Measurements from ENCODE around the gene EXOC1.

The EXOC1 gene

DNA sequence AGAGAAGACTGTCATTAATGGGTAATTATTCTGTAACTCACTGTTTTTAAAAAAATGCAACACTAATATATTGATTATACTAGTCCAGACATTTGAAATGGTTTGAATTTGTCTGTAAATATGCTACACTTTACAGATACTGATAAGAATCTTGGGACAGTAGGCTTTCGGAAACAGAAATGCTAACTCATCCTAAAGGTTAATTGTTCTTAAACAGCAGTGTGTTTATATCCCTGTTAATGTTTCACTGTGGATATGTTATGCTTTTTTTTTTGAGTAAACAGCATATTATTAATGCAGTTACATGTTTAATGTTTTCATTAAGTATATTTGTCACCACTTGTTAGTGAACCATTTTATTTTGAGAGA, 31.4 kb downstream of the EXOC1 start:
- Histone ChIP-seq H3K27me3 (ENCODE audit: control insufficient read depth, insufficient read depth, low read length) (no peaks in the 10 kb centered on the region), H3K9ac (ENCODE audit: low read length) (no peak overlapping the region), H3K4me3 (ENCODE audit: low read length) (no peak overlapping the region), H3K4me1 (ENCODE audit: control insufficient read depth, insufficient read depth, low read length) (no peaks in the 10 kb centered on the region), H3K27ac (ENCODE audit: low read depth, low read length) (no peak overlapping the region), H3K36me3 (ENCODE audit: control insufficient read depth, insufficient read depth, low read length) (peaks cover 6% of the 10 kb centered on the region)

DNA sequence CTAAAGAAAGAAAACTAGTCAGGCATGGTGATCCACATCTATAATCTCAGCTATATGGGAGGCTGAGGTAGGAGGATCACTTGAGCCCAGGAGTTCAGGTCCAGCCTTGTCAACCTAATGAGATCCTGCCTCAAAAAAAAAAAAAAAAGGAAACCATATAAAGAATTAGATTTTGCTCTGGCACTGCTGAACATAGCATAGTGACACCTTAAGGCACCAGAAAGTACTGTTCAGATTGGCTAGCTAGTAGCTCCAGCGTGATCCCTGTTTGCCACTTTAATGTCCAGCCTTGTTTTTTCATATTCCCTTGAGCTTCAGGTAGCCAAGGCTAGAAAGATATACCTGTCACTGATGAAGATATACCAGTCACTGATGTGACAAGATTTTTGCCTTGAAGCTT, 34.1 kb downstream of the EXOC1 start:
- Histone ChIP-seq H3K4me3 (ENCODE audit: low read length) (no peak overlapping the region), H3K27me3 (ENCODE audit: control insufficient read depth, insufficient read depth, low read length) (no peaks in the 10 kb centered on the region), H3K4me1 (ENCODE audit: control insufficient read depth, insufficient read depth, low read length) (no peaks in the 10 kb centered on the region), H3K27ac (ENCODE audit: low read depth, low read length) (no peak overlapping the region), H3K9ac (ENCODE audit: low read length) (no peak overlapping the region), H3K36me3 (ENCODE audit: control insufficient read depth, insufficient read depth, low read length) (peaks cover 6% of the 10 kb centered on the region)

DNA sequence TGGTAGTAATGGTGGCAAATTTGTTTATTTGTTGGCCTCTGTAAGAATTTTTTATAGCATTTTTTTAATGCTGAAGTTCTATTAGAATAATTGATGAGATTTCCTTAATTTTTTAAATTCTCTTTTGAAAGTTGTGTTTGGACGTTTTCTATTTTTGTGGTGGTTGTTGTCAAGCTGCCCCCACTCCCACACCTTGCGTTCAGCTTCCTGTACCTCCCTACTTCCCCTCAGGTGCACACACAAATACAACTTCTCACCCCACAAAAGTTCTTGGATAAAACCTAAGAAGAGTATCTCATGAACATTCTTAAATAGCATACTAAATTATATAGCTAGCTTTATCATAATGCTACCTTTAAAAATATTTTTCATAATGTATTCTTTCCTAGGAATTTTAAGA, 38.7 kb downstream of the EXOC1 start:
- no peak overlapping the region for H3K9ac ChIP-seq (ENCODE audit: low read length)
- no peak overlapping the region for H3K4me3 ChIP-seq (ENCODE audit: low read length)
- H3K27ac ChIP-seq (ENCODE audit: low read depth, low read length), result no peak overlapping the region
- no peaks in the 10 kb centered on the region for H3K27me3 ChIP-seq (ENCODE audit: control insufficient read depth, insufficient read depth, low read length)
- H3K36me3 ChIP-seq (ENCODE audit: control insufficient read depth, insufficient read depth, low read length), result peaks cover 5% of the 10 kb centered on the region
- H3K4me1 ChIP-seq (ENCODE audit: control insufficient read depth, insufficient read depth, low read length), result no peaks in the 10 kb centered on the region

DNA sequence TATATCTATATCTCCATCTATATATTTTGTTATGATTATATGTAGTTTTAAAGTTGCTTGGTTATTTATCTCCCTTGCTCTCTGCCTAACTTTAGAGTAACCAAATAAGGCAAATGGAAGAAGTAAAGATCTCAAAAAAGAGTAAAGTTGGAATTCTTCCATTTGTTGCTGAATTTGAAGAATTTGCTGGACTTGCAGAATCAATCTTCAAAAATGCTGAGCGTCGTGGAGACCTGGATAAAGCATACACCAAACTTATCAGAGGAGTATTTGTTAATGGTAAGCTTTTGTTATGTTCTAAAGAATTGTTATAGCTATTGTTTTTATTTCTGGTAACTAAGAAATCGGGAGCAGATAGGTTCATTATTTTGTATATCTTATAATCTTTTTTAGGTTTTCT, 43.2 kb downstream of the EXOC1 start:
- H3K36me3 ChIP-seq (ENCODE audit: control insufficient read depth, insufficient read depth, low read length), result peaks cover 9% of the 10 kb centered on the region
- H3K9ac ChIP-seq (ENCODE audit: low read length), result no peak overlapping the region

DNA sequence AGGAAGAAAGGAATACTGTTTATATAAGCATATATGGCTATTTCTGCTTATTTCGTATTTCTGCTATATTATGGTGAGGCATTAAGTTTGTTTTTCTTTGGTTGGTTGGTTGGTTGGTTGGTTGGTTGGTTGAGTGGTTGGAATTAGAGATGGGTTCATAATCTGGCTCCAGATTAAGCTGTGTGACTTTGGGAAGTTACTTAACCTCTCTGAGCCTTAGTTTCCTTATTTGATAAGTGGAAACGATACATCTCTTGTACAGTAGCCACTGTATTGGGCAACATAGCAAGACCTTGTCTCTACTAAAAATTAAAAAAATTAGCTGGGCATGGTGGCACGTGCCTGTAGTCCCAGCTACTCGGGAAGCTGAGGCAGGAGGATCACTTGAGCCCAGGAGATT, 49.2 kb downstream of the EXOC1 start:
- Histone ChIP-seq H3K36me3 (ENCODE audit: control insufficient read depth, insufficient read depth, low read length) (peaks cover 5% of the 10 kb centered on the region), H3K4me3 (ENCODE audit: low read length) (no peak overlapping the region), H3K4me1 (ENCODE audit: control insufficient read depth, insufficient read depth, low read length) (no peaks in the 10 kb centered on the region), H3K27ac (ENCODE audit: low read depth, low read length) (no peak overlapping the region), H3K27me3 (ENCODE audit: control insufficient read depth, insufficient read depth, low read length) (no peaks in the 10 kb centered on the region), H3K9ac (ENCODE audit: low read length) (no peak overlapping the region)

More for the DNA sequence above, 43.2 kb downstream of the EXOC1 start:
- no peaks in the 10 kb centered on the region for H3K4me1 ChIP-seq (ENCODE audit: control insufficient read depth, insufficient read depth, low read length)
- no peak overlapping the region for H3K4me3 ChIP-seq (ENCODE audit: low read length)
- no peaks in the 10 kb centered on the region for H3K27me3 ChIP-seq (ENCODE audit: control insufficient read depth, insufficient read depth, low read length)
- H3K27ac ChIP-seq (ENCODE audit: low read depth, low read length), result no peak overlapping the region

DNA sequence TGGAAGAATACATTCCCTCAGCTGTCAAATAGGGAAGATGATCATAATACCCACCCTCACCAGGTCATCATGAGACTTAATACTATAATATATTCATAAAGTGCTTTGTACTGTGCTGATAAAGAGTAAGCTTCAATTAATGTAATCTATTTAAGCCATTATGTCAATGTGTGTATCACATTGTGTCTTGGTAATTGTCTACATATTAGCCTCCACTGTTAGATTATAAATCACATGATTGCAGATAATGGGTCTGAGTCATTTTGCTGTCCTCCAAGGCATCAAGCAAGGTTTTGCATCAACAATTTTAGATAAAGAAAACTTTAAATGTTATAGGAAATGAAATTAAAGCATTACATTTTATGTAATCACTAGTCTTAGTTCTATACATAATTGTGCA, 50.1 kb downstream of the EXOC1 start:
- H3K4me1 ChIP-seq (ENCODE audit: control insufficient read depth, insufficient read depth, low read length), result no peaks in the 10 kb centered on the region
- no peak overlapping the region for H3K27ac ChIP-seq (ENCODE audit: low read depth, low read length)
- H3K36me3 ChIP-seq (ENCODE audit: control insufficient read depth, insufficient read depth, low read length), result peaks cover 5% of the 10 kb centered on the region
- H3K27me3 ChIP-seq (ENCODE audit: control insufficient read depth, insufficient read depth, low read length), result no peaks in the 10 kb centered on the region
- no peak overlapping the region for H3K4me3 ChIP-seq (ENCODE audit: low read length)
- no peak overlapping the region for H3K9ac ChIP-seq (ENCODE audit: low read length)

DNA sequence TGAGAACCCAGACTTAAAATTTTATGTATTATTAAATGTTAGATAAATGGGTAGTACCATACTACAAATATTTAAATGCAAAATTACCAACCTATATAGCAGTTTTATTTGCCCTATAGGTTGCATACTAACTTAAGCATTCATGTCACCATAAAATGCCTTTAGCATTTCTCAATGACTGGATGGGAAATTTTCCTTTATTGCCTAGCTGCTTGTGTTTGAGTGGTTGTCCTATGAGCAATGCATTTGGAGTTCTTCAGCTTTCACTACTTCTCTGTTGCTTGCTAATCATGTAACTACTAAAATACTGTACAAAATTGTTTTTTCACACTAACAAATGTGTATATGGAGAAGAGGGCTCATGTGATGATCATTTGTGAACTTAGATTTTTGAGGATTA, 51.1 kb downstream of the EXOC1 start:
- Histone ChIP-seq H3K4me1 (ENCODE audit: control insufficient read depth, insufficient read depth, low read length) (no peaks in the 10 kb centered on the region), H3K9ac (ENCODE audit: low read length) (no peak overlapping the region), H3K27ac (ENCODE audit: low read depth, low read length) (no peak overlapping the region), H3K4me3 (ENCODE audit: low read length) (no peak overlapping the region), H3K36me3 (ENCODE audit: control insufficient read depth, insufficient read depth, low read length) (peaks cover 5% of the 10 kb centered on the region), H3K27me3 (ENCODE audit: control insufficient read depth, insufficient read depth, low read length) (no peaks in the 10 kb centered on the region)

DNA sequence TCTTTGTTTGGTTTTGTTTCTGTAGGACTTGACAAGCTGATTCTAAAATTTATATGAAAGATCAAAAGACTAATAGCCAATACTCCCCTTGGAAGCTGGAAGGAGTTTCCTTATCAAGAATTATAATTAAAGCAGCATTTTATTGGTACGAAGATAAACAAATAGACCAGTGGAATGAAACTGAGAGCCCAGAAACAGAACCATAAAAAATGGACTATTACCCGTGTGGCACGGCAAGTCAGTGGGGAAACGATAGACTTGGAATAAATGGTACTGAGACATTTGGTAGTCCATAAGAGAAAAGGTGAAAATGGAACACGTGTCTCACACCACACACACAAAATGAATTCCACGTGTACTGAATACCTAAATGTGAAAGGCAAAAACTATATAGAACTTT, 52.9 kb downstream of the EXOC1 start:
- Histone ChIP-seq H3K36me3 (ENCODE audit: control insufficient read depth, insufficient read depth, low read length) (no peaks in the 10 kb centered on the region), H3K4me3 (ENCODE audit: low read length) (no peak overlapping the region), H3K27ac (ENCODE audit: low read depth, low read length) (no peak overlapping the region), H3K4me1 (ENCODE audit: control insufficient read depth, insufficient read depth, low read length) (no peaks in the 10 kb centered on the region), H3K27me3 (ENCODE audit: control insufficient read depth, insufficient read depth, low read length) (no peaks in the 10 kb centered on the region), H3K9ac (ENCODE audit: low read length) (no peak overlapping the region)

DNA sequence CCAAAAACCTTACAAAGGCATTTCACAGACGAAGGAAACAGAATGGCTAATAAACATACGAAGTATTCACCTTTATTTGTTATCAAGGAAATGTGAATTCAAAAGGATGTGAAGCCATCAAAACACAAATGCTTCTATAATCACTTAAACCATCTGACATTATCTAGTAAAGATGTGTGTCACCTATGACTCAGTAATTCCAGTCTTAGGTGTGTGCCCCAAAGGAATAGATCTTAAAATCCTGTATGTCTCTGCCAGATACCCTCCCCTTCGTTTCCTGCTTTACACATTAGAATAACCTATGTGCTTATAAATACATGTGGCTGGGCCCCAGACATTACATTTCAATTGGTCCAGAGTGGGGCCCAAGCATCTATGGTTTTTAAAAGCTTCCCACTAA, 53.5 kb downstream of the EXOC1 start:
- H3K27me3 ChIP-seq (ENCODE audit: control insufficient read depth, insufficient read depth, low read length), result no peaks in the 10 kb centered on the region
- H3K36me3 ChIP-seq (ENCODE audit: control insufficient read depth, insufficient read depth, low read length), result no peaks in the 10 kb centered on the region
- H3K27ac ChIP-seq (ENCODE audit: low read depth, low read length), result no peak overlapping the region
- H3K4me1 ChIP-seq (ENCODE audit: control insufficient read depth, insufficient read depth, low read length), result no peaks in the 10 kb centered on the region
- H3K9ac ChIP-seq (ENCODE audit: low read length), result no peak overlapping the region
- H3K4me3 ChIP-seq (ENCODE audit: low read length), result no peak overlapping the region

DNA sequence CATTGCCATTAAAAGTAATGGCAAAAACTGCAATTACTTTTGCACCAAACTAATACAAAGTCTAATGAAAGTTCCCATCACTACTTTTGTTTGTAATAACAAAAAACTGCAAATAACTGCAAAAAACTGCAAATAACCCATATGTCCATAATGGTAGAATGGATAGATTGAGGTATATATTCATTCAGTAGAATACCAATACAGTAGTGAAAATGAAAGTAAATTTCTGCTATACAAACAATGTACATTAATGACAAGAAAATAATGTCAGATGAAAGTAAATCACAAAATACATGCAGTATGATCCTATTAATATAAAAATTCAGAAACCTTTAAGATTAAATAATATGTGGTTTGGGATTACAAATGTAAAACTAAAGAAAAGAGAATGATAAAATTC, 54.0 kb downstream of the EXOC1 start:
- Histone ChIP-seq H3K27ac (ENCODE audit: low read depth, low read length) (no peak overlapping the region), H3K4me3 (ENCODE audit: low read length) (no peak overlapping the region), H3K36me3 (ENCODE audit: control insufficient read depth, insufficient read depth, low read length) (no peaks in the 10 kb centered on the region), H3K27me3 (ENCODE audit: control insufficient read depth, insufficient read depth, low read length) (no peaks in the 10 kb centered on the region), H3K9ac (ENCODE audit: low read length) (no peak overlapping the region), H3K4me1 (ENCODE audit: control insufficient read depth, insufficient read depth, low read length) (no peaks in the 10 kb centered on the region)

DNA sequence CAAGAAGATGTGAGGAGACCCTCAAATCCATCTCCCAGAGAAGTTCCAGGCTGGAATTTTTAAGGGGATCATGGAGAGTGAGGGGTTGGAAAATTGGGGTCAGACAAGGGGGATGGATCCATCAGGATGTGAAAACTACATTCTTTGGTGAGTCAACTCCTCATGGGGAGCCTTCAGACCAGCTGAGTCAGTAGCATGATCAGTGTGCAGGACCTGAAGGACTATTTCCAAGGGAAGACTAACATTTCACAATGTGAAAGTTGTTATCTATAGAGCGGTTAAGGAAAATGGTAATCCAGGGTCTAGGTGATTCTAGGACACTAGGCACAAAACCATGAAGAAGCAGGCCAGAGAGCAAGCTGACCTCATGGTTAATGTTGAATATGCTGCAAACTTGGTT, 56.7 kb downstream of the EXOC1 start:
- Histone ChIP-seq H3K9ac (ENCODE audit: low read length) (no peak overlapping the region), H3K27me3 (ENCODE audit: control insufficient read depth, insufficient read depth, low read length) (no peaks in the 10 kb centered on the region), H3K4me1 (ENCODE audit: control insufficient read depth, insufficient read depth, low read length) (no peaks in the 10 kb centered on the region), H3K36me3 (ENCODE audit: control insufficient read depth, insufficient read depth, low read length) (no peaks in the 10 kb centered on the region), H3K4me3 (ENCODE audit: low read length) (no peak overlapping the region), H3K27ac (ENCODE audit: low read depth, low read length) (no peak overlapping the region)

DNA sequence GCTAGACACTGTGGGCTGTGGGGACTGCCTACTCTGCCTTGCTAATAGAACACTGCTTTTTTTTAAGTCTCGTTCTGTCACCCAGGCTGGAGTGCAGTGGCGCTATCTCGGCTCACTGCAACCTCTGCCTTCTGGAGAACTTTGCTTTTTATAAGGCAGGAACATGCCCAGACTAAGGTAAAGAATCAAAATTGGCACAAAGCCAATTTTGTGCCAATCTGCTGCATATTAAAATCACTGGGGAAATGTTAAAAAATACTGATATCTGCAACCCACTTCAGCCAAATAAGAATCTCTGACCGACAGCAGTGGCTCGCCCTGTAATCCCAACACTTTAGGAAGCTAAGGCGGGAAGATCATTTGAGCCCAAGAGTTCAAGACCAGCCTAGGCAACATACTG, 58.8 kb downstream of the EXOC1 start:
- H3K9ac ChIP-seq (ENCODE audit: low read length), result no peak overlapping the region
- no peak overlapping the region for H3K4me3 ChIP-seq (ENCODE audit: low read length)
- no peaks in the 10 kb centered on the region for H3K4me1 ChIP-seq (ENCODE audit: control insufficient read depth, insufficient read depth, low read length)

DNA sequence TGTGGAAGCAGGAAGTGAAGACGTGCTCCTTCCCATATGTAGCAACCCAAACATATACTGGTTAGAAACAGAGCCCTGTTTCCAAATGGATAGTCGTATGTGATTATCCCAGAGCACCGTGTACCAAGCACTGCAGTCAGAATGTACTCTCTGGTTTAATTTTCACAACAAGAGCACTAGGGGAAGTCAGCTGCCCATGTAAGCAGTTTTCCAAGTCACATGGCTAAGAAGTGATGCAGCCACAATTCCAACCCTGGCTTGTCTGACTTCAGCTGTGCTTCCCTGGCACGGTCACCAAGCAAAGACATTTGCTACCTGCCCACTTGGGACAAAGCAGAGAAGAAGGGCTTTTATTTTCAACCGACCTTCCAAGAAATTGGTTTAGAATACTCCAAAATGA, 67.1 kb downstream of the EXOC1 start:
- Histone ChIP-seq H3K36me3 (ENCODE audit: control insufficient read depth, insufficient read depth, low read length) (no peaks in the 10 kb centered on the region), H3K9ac (ENCODE audit: low read length) (no peak overlapping the region), H3K4me1 (ENCODE audit: control insufficient read depth, insufficient read depth, low read length) (no peaks in the 10 kb centered on the region), H3K27me3 (ENCODE audit: control insufficient read depth, insufficient read depth, low read length) (no peaks in the 10 kb centered on the region), H3K27ac (ENCODE audit: low read depth, low read length) (no peak overlapping the region), H3K4me3 (ENCODE audit: low read length) (no peak overlapping the region)

More for the DNA sequence above, 58.8 kb downstream of the EXOC1 start:
- Histone ChIP-seq H3K27me3 (ENCODE audit: control insufficient read depth, insufficient read depth, low read length) (no peaks in the 10 kb centered on the region), H3K36me3 (ENCODE audit: control insufficient read depth, insufficient read depth, low read length) (no peaks in the 10 kb centered on the region), H3K27ac (ENCODE audit: low read depth, low read length) (no peak overlapping the region)

DNA sequence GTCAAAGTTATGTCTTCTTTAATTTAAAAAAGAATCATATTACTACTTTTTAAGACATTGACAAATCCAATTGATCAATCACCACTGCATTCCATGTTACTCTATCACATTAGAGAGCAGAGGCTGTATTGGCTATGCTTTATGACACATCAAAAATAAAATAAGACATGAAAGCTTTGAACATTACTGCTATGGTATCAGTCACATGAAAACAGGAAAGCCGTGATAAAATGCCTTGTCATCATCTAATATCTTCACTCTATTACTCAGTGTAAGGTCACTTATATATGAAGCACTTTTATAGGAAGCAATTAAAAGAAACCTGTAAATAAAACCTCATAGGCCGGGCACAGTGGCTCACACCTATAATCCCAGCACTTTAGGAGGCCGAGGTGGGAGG, 67.6 kb downstream of the EXOC1 start:
- Histone ChIP-seq H3K4me3 (ENCODE audit: low read length) (no peak overlapping the region), H3K27ac (ENCODE audit: low read depth, low read length) (no peak overlapping the region), H3K9ac (ENCODE audit: low read length) (no peak overlapping the region), H3K36me3 (ENCODE audit: control insufficient read depth, insufficient read depth, low read length) (no peaks in the 10 kb centered on the region), H3K27me3 (ENCODE audit: control insufficient read depth, insufficient read depth, low read length) (no peaks in the 10 kb centered on the region), H3K4me1 (ENCODE audit: control insufficient read depth, insufficient read depth, low read length) (no peaks in the 10 kb centered on the region)
